Smooth muscle cell of the umbilical artery (primary cell): ENCODE data around the gene DCTN3. TPM values are rescaled to one million over a fixed set of nuclear protein-coding genes. Genes with fewer than 3 reads are reported as not detected.

Source experiments
- total RNA-seq: library from RNA; depleted of rRNA; stranded (reverse); fragments of >200 nt; gene quantifications from 2 replicates; pipeline ENCODE4 v1.2.3, GENCODE V29; 2014

Gene DCTN3
- total RNA-seq: 71.5 and 74.2 TPM in 2 replicates

DNA sequence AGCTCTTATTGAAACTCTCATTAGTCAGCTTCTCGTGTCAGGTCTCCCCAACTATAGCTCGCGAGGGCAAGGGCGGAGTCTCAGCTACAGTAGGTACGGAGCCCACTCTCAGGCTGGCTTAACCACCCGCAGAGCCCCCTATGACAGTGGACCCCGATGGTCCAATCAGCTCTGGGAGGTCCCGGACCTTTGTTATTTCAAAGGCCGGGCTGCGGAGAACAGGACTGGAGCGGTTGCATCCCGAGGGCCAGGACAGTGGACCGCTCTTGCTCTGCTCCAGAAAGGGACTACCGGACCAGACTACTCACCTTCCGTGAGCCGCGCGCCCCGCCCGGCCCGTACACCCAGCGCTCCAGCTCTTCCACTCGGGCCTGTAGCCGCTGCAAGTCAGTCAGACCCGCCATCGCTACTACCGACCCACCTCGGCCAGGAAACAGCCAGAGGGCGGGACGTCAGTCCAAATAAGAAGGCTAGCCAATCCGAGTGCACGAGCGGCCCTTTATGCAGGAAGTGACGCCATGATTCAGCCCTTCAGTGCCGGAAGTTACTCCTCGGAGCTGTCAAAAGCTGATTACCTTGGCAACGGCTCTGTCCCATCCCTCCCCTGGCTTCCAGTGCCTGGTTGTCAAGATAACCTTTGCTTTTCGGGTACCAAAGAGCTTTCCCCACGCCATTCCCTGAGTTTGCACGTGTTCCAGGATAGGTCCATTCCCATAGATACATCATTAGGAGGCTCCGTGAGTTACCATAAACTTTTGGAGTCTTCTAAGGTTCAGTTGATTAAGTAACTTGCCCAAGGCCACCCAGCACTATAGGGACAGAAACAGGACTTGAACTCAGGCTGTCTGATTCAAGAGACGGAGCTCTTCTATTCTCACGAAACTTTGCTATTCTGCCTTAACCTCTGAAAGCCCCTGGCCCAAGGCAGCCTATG, at the start of gene DCTN3:
Gene DCTN3 (minus strand): TSS at position 435 of the 934 bp plus-strand sequence. CDS start 31 bp downstream, at position 404.

DNA sequence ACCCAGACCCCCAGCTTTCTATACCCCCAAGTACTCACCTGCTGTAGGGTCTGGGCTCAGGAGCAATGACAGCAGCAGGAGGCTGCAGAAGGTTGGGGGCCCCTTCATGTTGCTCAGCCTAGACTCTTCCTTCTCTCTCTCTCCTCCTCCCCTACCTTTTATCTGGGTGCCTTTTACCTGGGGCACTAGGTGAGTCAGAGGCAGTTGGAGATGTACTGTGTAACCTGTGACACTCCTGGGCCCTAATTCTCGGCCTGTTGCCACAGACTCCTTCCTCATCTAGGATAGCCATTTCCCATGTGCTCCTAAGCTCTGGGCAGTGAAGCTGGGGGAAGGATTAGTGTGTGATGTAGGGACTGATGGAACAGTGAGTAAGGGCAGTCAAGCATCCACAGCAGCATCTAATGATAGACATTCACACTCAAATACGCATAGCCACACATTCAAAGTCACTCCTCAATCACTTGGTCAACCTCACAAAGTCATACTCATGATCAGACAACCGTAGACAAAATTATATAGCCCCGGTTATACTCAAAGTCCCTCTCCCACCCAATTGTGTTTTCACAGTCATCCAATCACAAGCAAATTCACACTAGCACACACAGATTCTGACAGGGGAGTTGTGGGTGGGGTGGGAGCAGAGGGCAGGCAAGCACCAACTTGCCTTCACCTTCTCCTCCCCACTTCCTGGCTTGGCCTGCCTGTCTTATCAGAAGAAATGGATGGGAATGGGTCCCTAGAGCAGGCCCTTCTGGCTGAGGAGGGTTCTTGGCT, 42.4 kb upstream of the DCTN3 start, which contains the start of gene CCL27:
Gene CCL27 (minus strand): TSS at position 132 of the 777 bp plus-strand sequence. CDS start 24 bp downstream, at position 108.

GRCh38 chr9:34651876-34652601, 31.7 kb upstream of the DCTN3 start, which contains the start of gene IL11RA:
Gene IL11RA, plus strand, starts transcription at chr9:34652185. Its CDS starts 3,033 bp downstream, at chr9:34655218.

DNA sequence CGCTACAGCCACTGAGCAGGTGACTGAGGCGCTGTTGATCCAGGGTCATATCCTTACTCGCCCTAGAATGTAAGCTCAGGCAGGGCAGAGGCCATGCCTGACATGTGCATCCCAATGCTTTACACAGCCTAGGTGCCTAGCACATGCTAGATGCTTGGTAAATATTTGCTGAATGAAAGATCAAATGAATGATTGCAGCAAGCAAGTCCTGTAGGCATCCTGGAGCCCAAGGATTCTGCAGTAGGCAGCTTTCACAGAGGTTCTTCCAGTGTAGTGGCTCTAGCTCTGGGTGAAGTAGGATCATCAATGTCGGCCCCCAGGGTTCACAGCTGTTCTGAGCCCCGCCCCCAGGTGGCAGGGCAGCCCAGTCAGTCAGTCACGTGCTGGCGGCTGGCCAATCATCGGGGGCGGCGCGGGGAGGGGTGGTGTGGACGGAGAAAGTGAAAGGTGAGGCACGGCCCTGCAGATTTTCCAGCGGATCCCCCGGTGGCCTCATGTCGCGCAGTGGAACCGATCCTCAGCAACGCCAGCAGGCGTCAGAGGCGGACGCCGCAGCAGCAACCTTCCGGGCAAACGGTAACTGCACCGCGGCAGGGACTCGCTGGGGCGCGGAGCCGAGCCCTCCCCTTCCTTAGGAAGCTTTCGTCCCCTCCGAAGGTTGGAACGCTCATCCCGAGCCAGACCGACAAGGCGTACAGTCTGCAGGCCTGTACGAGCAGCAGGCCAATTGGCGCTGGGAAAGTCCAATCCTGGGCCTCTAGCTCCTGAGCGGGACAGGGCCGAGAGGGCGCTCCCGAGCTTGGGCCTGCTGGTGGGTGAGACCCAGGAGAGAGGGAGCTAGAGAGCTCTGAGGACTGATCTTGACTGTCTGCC, 26.2 kb upstream of the DCTN3 start, which contains the start of gene GALT:
Gene GALT (plus strand): TSS at position 465 of the 873 bp plus-strand sequence. CDS start 30 bp downstream, at position 495.

DNA sequence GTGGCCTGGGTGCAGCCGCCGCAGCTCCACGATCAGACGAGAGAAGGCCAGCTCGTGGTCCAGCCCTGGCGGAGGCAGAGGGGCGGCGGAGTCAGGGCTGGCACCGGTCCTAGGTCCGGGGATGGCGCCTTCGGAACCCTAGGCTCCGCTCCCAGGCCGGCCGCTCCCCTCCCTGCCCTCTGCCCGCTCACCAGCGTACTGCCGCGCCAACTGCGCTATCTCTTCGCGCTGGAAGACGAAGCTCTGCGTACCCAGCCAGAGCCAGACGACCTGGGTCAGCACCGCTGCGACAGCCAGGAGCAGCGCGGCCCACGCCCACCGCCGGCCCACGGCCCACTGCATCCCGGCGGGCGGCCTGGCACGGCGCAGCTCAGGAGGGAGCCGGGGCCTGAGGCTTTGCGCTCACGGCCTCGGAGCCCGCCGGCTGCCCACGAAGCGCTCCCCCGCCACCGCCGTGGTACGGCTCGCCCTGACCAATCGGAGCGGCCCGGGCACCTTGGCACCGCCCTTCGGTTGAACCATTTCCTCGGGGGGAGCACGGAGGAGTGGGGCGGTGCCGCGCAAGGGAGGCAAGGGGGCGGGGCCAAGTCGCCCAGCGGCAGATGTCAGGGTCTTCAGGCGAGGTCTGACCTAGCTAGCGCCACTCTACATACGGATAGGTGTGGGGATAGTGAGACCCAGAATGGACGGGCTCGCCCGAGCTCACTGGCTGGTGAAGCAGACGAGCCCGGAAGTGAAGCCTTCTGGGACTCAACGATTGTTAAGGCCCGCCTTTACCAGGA, 17.3 kb upstream of the DCTN3 start, which contains the start of gene SIGMAR1:
Gene SIGMAR1 (minus strand): TSS at position 432 of the 782 bp plus-strand sequence. CDS start 90 bp downstream, at position 342.

GRCh38 chr9:34628656-34629490, 8.6 kb upstream of the DCTN3 start, which contains the start of gene ARID3C:
Gene ARID3C, minus strand, starts transcription at chr9:34629066. Its CDS starts 1,052 bp downstream, at chr9:34628014.

DNA sequence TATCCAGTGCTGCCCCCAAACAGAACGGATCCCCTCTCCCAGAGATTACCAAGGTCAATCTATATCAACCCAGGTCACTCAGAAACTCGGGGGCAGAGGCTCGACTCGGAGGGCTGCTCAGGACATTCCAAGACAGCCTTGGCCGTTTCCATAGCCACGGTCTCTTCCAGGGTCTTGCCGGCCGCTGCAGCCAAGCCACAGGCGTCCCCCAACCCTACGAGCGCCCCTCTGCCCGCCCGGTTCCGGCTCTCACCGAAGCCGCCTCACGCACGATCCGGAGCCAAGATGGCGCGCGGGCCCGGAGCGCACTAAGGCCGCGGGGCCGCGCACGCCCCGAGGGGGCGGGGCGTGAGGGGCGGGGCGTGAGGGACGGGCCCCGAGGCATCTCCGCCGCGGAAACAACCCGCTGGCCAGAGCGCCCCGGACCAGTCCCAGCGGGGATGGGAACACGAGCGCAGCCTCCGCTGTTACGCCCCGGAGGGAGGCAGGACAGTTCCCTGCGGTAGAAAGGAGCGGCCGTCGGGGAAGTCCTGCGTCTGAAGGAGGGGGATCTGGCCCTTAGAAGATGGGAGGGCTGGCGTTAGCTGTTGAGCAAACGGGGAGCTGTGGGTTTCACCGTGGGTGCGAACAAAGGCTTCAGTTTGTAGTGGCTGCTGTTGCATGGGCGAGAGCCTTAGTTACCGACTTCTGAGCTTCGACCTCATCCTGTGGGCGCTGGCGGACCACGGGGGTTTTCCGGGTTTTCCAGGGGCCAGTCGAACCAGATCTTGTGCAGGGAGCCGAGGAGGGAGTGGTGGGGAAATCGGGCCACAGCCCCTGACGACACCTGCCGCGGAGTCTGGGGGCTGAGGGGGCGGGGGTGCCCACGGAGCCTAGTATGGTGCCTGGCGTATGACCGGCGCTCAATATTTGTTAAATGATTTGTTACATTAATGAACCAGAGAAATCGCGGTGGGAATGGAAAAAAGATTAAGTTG, 8.2 kb downstream of the DCTN3 start, which contains the start of gene RPP25L:
Gene RPP25L (minus strand): TSS at position 287 of the 977 bp plus-strand sequence. CDS start 801 bp downstream, outside the sequence.

DNA sequence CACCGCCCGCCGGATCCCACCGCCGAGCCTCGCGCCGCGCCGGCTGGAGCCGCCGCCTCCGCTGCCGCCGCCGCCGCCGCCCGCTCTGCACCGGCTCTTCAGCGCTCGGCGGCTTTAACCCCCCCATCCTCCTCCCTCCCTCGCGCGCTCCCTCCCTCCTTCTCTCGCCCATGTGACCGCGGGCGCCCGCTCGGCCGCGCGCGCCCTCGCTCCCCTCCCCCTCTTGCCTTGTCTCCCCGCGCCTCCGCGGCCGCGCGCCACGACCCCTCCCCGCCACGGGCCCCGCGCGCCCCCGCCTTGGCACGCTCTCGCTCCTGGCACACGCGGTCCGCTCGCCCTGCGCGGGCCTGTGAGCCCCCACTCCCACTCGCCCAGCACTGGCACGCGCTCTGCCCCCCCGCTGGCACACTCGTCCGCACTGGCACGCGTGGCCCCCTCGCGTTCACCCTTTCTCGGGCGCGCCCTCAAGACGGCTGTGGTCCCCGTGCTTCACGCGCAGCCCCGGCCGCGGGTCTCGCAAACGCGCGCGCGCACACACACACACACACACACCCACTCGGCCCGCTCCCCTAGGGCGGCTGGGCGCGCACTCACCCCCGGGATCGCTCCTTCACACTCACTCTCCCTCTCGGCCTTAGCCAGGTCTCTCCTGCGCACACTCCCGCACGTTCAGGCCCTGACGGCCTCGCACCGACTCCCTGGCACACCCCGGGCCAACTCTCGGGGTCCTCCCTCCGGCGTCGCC, 30.5 kb downstream of the DCTN3 start, which contains the start of gene CNTFR:
Gene CNTFR (minus strand): TSS at position 89 of the 745 bp plus-strand sequence. CDS start 20,743 bp downstream, outside the sequence.

Other genes with a start within 250 kb of the DCTN3 start
- 0.89 and 1.6 TPM in 2 replicates for gene MYORG, start 243.6 kb downstream of the DCTN3 start, total RNA-seq
- 11.6 and 20.6 TPM in 2 replicates for gene FAM219A, start 161.9 kb downstream of the DCTN3 start, total RNA-seq
- not detected in 2 replicates for gene DNAI1, start 161.7 kb downstream of the DCTN3 start, total RNA-seq
- gene ENHO, start 97.5 kb downstream of the DCTN3 start, total RNA-seq: not detected in 2 replicates
- gene CNTFR, start 30.8 kb downstream of the DCTN3 start, total RNA-seq: not detected in 2 replicates
- gene RPP25L, start 8.4 kb downstream of the DCTN3 start, total RNA-seq: 13.0 and 19.0 TPM in 2 replicates
- 0.18 TPM in 1 of 2 replicates, not detected in the other for gene ARID3C, start 8.6 kb upstream of the DCTN3 start, total RNA-seq
- gene SIGMAR1, start 17.3 kb upstream of the DCTN3 start, total RNA-seq: 84.9 and 103 TPM in 2 replicates
- 19.7 and 30.9 TPM in 2 replicates for gene GALT, start 26.2 kb upstream of the DCTN3 start, total RNA-seq
- gene IL11RA, start 31.7 kb upstream of the DCTN3 start, total RNA-seq: 9.0 and 27.0 TPM in 2 replicates
- 0.14 and 0.59 TPM in 2 replicates for gene CCL27, start 42.2 kb upstream of the DCTN3 start, total RNA-seq
- gene CCL19, start 70.8 kb upstream of the DCTN3 start, total RNA-seq: not detected in 2 replicates
- gene CCL21, start 89.6 kb upstream of the DCTN3 start, total RNA-seq: not detected in 2 replicates